Glomerular endothelial cell (primary cell): ENCODE measurements around the gene PLCH1. TPM values are rescaled to one million over a fixed set of nuclear protein-coding genes. Genes with fewer than 3 reads are reported as not detected.
"Not testable (repeated sequence)": the region's sequence is repeated elsewhere in the genome, so short reads cannot be mapped to it uniquely, and the experiment has no call there.

ENCODE experiments used
- DNase-seq: peaks from one replicate; pipeline ENCODE4 v3.0.0-alpha.2; 2011; ENCODE audit warnings: low read depth, low spot score; ENCODE audit errors: extremely low read depth
- total RNA-seq: library from RNA; depleted of rRNA; stranded (reverse); fragments of >200 nt; gene quantifications from 2 replicates; pipeline ENCODE4 v1.2.3, GENCODE V29; 2015

Gene PLCH1
- total RNA-seq, 1 donor from 2014 or later: not detected

GRCh38 chr3:155394896-155395295 lies 350.0 kb downstream of the PLCH1 start:
- not testable (repeated sequence) for DNase-seq

- no peak for DNase-seq
Measured at GRCh38 chr3:155394240-155394639, 350.6 kb downstream of the PLCH1 start.

- DNase-seq: no peak
Measured at GRCh38 chr3:155393316-155393715, 351.6 kb downstream of the PLCH1 start.

GRCh38 chr3:155392138-155392537 lies 352.7 kb downstream of the PLCH1 start:
- DNase-seq: no peak

GRCh38 chr3:155391551-155391958 lies 353.3 kb downstream of the PLCH1 start:
- DNase-seq: no peak

- DNase-seq: no peak
Measured at GRCh38 chr3:155391104-155391503, 353.8 kb downstream of the PLCH1 start.

- DNase-seq: no peak
Measured at GRCh38 chr3:155390351-155390750, 354.5 kb downstream of the PLCH1 start.

- DNase-seq: no peak
Measured at GRCh38 chr3:155388417-155388816, 356.5 kb downstream of the PLCH1 start.

- DNase-seq: no peak
Measured at GRCh38 chr3:155387571-155387970, 357.3 kb downstream of the PLCH1 start.

GRCh38 chr3:155386919-155387318 lies 358.0 kb downstream of the PLCH1 start:
- no peak for DNase-seq

- DNase-seq: no peak
Measured at GRCh38 chr3:155385896-155386625, 358.8 kb downstream of the PLCH1 start.

GRCh38 chr3:155382396-155383042 lies 362.4 kb downstream of the PLCH1 start:
- DNase-seq: no peak

- DNase-seq: no peak
Measured at GRCh38 chr3:155377847-155378246, 367.0 kb downstream of the PLCH1 start.

GRCh38 chr3:155377071-155377470 lies 367.8 kb downstream of the PLCH1 start:
- DNase-seq: no peak

- no peak for DNase-seq
Measured at GRCh38 chr3:155372281-155372680, 372.6 kb downstream of the PLCH1 start.

GRCh38 chr3:155370764-155371503 lies 373.9 kb downstream of the PLCH1 start:
- DNase-seq: no peak

- DNase-seq: no peak
Measured at GRCh38 chr3:155370198-155370597, 374.7 kb downstream of the PLCH1 start.

GRCh38 chr3:155369735-155370134 lies 375.1 kb downstream of the PLCH1 start:
- no peak for DNase-seq

- DNase-seq: no peak
Measured at GRCh38 chr3:155369244-155369643, 375.6 kb downstream of the PLCH1 start.

GRCh38 chr3:155368786-155369185 lies 376.1 kb downstream of the PLCH1 start:
- DNase-seq: no peak

GRCh38 chr3:155367506-155367905 lies 377.4 kb downstream of the PLCH1 start:
- DNase-seq: no peak
